Measurements from ENCODE around the gene NOS1. TPM values are rescaled to one million over a fixed set of nuclear protein-coding genes. Genes with fewer than 3 reads are reported as not detected.

The NOS1 gene
- total and polyA plus RNA-seq, 12 donors = 0.01 to 2.8 (median 0.45) TPM; not detected in 1

DNA sequence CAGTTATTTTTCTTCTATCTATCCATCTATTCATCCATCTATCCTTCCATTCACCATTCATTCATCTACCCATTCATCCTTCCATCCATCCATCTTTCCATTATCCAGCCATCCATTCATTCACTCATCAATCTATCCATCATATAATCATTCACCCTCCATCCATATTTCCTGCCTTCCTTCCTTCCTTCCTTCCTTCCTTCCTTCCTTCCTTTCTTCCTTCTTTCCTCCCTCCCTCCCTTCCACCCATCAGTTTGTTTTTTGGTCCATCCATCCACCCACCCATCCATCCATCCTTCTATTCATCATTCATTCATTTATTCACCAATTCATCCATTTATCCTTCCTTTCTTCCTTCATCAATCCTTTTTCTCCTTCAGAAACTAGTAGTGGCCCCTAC, 34.3 kb upstream of the NOS1 start:
- Histone ChIP-seq H3K36me3 (no peaks in the 10 kb centered on the region), H3K27me3 (peaks cover 0 to 18% (median 4%) of the 10 kb centered on the region in 7 donors), H3K4me3 (no peak overlapping the region), H3K4me1 (no peaks in the 10 kb centered on the region), H3K27ac (no peak overlapping the region), H3K9me3 (peaks cover 0 to 8% (median 0%) of the 10 kb centered on the region in 11 donors)
- TF ChIP-seq, protein P1, sequence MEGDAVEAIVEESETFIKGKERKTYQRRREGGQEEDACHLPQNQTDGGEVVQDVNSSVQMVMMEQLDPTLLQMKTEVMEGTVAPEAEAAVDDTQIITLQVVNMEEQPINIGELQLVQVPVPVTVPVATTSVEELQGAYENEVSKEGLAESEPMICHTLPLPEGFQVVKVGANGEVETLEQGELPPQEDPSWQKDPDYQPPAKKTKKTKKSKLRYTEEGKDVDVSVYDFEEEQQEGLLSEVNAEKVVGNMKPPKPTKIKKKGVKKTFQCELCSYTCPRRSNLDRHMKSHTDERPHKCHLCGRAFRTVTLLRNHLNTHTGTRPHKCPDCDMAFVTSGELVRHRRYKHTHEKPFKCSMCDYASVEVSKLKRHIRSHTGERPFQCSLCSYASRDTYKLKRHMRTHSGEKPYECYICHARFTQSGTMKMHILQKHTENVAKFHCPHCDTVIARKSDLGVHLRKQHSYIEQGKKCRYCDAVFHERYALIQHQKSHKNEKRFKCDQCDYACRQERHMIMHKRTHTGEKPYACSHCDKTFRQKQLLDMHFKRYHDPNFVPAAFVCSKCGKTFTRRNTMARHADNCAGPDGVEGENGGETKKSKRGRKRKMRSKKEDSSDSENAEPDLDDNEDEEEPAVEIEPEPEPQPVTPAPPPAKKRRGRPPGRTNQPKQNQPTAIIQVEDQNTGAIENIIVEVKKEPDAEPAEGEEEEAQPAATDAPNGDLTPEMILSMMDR (IDR thresholded peaks at IDR 0.05) = no peak
- ATAC-seq = no peak
- intact Hi-C loops (cut with DNase I) = no loop called here
- DNase-seq = no peak

DNA sequence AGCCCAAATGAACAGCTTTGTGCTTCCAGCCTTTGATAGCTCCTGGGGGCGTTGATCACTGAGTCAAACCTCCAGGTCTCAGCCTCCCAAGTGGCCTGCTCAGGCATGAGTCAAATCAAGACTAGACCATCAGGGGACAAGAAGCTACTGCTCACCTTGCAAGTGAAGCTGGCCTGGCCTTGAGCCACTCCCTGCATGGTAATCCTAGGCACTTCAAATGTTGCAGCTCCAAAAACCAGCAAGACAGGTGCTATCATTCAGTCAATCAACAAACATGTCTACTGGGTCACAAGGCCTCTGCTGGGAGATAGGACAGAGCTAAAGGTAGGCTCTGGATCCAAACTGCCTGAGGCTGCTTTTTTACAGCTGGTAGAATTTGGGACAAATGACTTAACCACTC, 33.1 kb upstream of the NOS1 start:
- intact Hi-C loops (cut with DNase I) = no loop called here
- peaks cover 0 to 8% (median 0%) of the 10 kb centered on the region in 11 donors for H3K9me3 ChIP-seq
- H3K4me1 ChIP-seq = no peaks in the 10 kb centered on the region
- H3K36me3 ChIP-seq = no peaks in the 10 kb centered on the region
- no peak for ATAC-seq
- 59 to 69% methylated on average over 1 of the region's 1 CpG for WGBS, 2 donors
- H3K27ac ChIP-seq = no peak overlapping the region
- DNase-seq = no peak
- H3K27me3 ChIP-seq = peaks cover 0 to 29% (median 0%) of the 10 kb centered on the region in 7 donors
- no peak overlapping the region for H3K4me3 ChIP-seq
- TF ChIP-seq, protein P1 (IDR thresholded peaks at IDR 0.05) = no peak

DNA sequence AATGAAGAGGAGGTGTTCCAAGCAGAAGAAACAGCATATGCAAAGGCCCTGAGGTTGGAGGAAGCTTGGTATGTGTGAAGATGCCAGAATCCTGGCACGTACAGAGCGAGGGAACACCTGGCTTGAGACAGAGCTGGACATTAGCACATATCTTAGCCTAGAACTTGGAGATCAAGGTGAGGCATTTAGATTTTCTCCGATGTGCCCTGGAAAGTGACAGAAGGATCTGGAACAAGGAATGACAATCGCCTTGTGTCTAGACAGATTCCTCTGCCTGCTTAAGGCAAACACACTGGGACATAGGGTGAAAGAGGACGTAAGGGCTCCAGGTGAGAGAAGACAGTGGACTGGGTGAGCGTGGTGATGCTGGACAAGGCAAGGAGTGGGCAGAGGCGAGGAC, 32.2 kb upstream of the NOS1 start:
- no peak overlapping the region for H3K27ac ChIP-seq
- no peak overlapping the region for H3K4me3 ChIP-seq
- TF ChIP-seq, protein P1 (IDR thresholded peaks at IDR 0.05) = no peak
- ATAC-seq (no peak), DNase-seq (no peak)
- H3K36me3 ChIP-seq = no peaks in the 10 kb centered on the region
- H3K9me3 ChIP-seq = peaks cover 0 to 8% (median 0%) of the 10 kb centered on the region in 11 donors
- 80 to 81% methylated on average over 7 of the region's 7 CpGs for WGBS, 2 donors
- intact Hi-C loops (cut with DNase I) = no loop called here
- H3K27me3 ChIP-seq = peaks cover 0 to 33% (median 0%) of the 10 kb centered on the region in 7 donors
- H3K4me1 ChIP-seq = no peaks in the 10 kb centered on the region

DNA sequence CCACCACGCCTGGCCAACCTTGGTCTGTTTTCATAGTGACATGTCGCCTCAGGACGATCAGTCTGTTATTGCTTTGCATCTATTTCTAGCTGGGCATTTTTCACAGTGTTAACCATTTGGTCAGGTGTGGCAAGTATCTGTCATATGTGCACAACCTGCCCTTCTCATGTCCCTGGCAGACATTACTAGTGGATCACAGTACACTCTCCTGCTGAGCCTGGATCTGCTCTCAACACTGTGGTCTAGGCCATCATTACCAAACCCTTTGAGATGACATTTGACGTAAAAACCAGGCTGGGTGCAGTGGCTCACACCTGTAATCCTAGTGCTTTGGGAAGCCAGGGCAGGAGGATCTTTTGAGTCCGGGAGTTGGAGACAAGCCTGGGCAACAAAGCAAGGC, 29.4 kb upstream of the NOS1 start:
- WGBS, 2 donors = 84 to 92% methylated on average over 5 of the region's 5 CpGs
- TF ChIP-seq, protein P1 (IDR thresholded peaks at IDR 0.05) = no peak
- no peaks in the 10 kb centered on the region for H3K36me3 ChIP-seq
- H3K9me3 ChIP-seq = no peaks in the 10 kb centered on the region
- intact Hi-C loops (cut with DNase I) = no loop called here
- no peak overlapping the region for H3K27ac ChIP-seq
- no peak overlapping the region for H3K4me3 ChIP-seq
- no peaks in the 10 kb centered on the region for H3K4me1 ChIP-seq
- ATAC-seq = no peak
- no peak for DNase-seq
- H3K27me3 ChIP-seq = peaks cover 0 to 41% (median 0%) of the 10 kb centered on the region in 7 donors
